IMR-90 (cell line): ENCODE measurements around the gene ANO10. TPM values are rescaled to one million over a fixed set of nuclear protein-coding genes. Genes with fewer than 3 reads are reported as not detected.

Experiments
- ATAC-seq: fragments of 200-7000 bp; cut with Tn5 transposase; 2 replicates; pipeline ENCODE4 v1.9.1; 2020; ENCODE audit warnings: low read depth, mild to moderate bottlenecking, moderate library complexity
- BruUV-seq: library from RNA; stranded (reverse); fragments of 400-500 nt; replicated peaks from 2 replicates; lab custom pipeline; 2021; lab: Mats Ljungman, UMichigan
- CTCF ChIA-PET: fragments of 300-600 bp; formaldehyde crosslinking; extraction: SDS; loops from one replicate; lab custom pipeline; 2021; ENCODE audit warnings: antibody characterized with exemption; lab: Yijun Ruan, JAX
- POLR2A ChIA-PET: fragments of 300-600 bp; sonication (Branson Sonifier 250); formaldehyde crosslinking; loops from one replicate; lab custom pipeline; 2022; ENCODE audit warnings: antibody characterized with exemption; ENCODE audit not compliant: unreplicated experiment; lab: Charles Lee
- DNase-seq: peaks from one replicate; pipeline ENCODE4 v3.0.0; 2013
- H2AFZ ChIP-seq: replicated peaks from 2 replicates; pipeline ENCODE3; 2013; ENCODE audit warnings: low read length, mild to moderate bottlenecking; ENCODE audit not compliant: poor library complexity
- H2AK5ac ChIP-seq: 2 replicates; pipeline ENCODE4 v1.6.1; 2013; ENCODE audit warnings: low read depth, low read length, inconsistent platforms
- H2AK9ac ChIP-seq: replicated peaks from 2 replicates; pipeline ENCODE3; 2013; ENCODE audit warnings: mild to moderate bottlenecking, low read depth, low read length, moderate library complexity; ENCODE audit not compliant: poor library complexity
- H2BK120ac ChIP-seq: 2 replicates; pipeline ENCODE4 v1.6.1; 2013; ENCODE audit warnings: low read depth, low read length, inconsistent platforms
- H2BK15ac ChIP-seq: 3 replicates; pipeline ENCODE4 v1.6.1; 2013; ENCODE audit warnings: low read depth, low read length, inconsistent platforms
- H2BK20ac ChIP-seq: 2 replicates; pipeline ENCODE4 v1.6.1; 2013; ENCODE audit warnings: low read depth, mild to moderate bottlenecking, inconsistent platforms, low read length, moderate library complexity
- H2BK5ac ChIP-seq: 2 replicates; pipeline ENCODE4 v1.6.1; 2013; ENCODE audit warnings: mild to moderate bottlenecking, low read depth, low read length, inconsistent platforms; ENCODE audit not compliant: poor library complexity, severe bottlenecking
- H3K14ac ChIP-seq: replicated peaks from 2 replicates; pipeline ENCODE4 v1.6.1; 2013; ENCODE audit warnings: low read depth, low read length, inconsistent platforms
- H3K18ac ChIP-seq: 2 replicates; pipeline ENCODE4 v1.6.1; 2013; ENCODE audit warnings: low read depth, low read length, control low read depth
- H3K23ac ChIP-seq: 2 replicates; pipeline ENCODE4 v1.6.1; 2013; ENCODE audit warnings: low read depth, low read length, inconsistent platforms
- H3K27ac ChIP-seq: 2 replicates; pipeline ENCODE4 v1.5.1; 2013; ENCODE audit warnings: mild to moderate bottlenecking, control low read depth, low read length; ENCODE audit not compliant: insufficient read depth
- H3K27me3 ChIP-seq: 2 replicates; pipeline ENCODE4 v1.6.1; 2013; ENCODE audit warnings: low read length; ENCODE audit not compliant: control insufficient read depth, insufficient read depth
- H3K36me3 ChIP-seq: 2 replicates; pipeline ENCODE4 v1.6.1; 2013; ENCODE audit warnings: low read length, mixed read lengths; ENCODE audit not compliant: control insufficient read depth, insufficient read depth
- H3K4ac ChIP-seq: 2 replicates; pipeline ENCODE4 v1.6.1; 2013; ENCODE audit warnings: low read depth, low read length, inconsistent platforms
- H3K4me1 ChIP-seq: 2 replicates; pipeline ENCODE4 v1.6.1; 2013; ENCODE audit warnings: low read length, mixed read lengths; ENCODE audit not compliant: control insufficient read depth, insufficient read depth
- H3K4me2 ChIP-seq: 2 replicates; pipeline ENCODE4 v1.6.1; 2013; ENCODE audit warnings: low read depth, mild to moderate bottlenecking, control low read depth, low read length, moderate library complexity
- H3K4me3 ChIP-seq: 2 replicates; pipeline ENCODE4 v1.5.1; 2013; ENCODE audit warnings: low read depth, mild to moderate bottlenecking, control low read depth, low read length, moderate library complexity; ENCODE audit not compliant: insufficient read depth
- H3K56ac ChIP-seq: 2 replicates; pipeline ENCODE4 v1.6.1; 2013; ENCODE audit warnings: low read length, inconsistent platforms; ENCODE audit not compliant: insufficient read depth; ENCODE audit errors: extremely low read depth
- H3K79me1 ChIP-seq, 2 experiments: 2 replicates each; pipeline ENCODE4 v1.6.1; 2013; ENCODE audit warnings: low read length in 2 of 2, inconsistent platforms in 1 of 2, low read depth in 1 of 2
- H3K9ac ChIP-seq: 2 replicates; pipeline ENCODE4 v1.6.1; 2013; ENCODE audit warnings: low read depth, low read length, control low read depth
- H3K9me1 ChIP-seq: 2 replicates; pipeline ENCODE4 v1.6.1; 2013; ENCODE audit warnings: low read length, inconsistent platforms; ENCODE audit not compliant: insufficient read depth
- H3K9me3 ChIP-seq: 2 replicates; pipeline ENCODE4 v1.6.1; 2013; ENCODE audit warnings: low read length; ENCODE audit not compliant: control insufficient read depth, insufficient read depth
- H4K20me1 ChIP-seq: 2 replicates; pipeline ENCODE4 v1.6.1; 2013; ENCODE audit warnings: low read length, inconsistent platforms; ENCODE audit not compliant: insufficient read depth
- H4K5ac ChIP-seq: 2 replicates; pipeline ENCODE4 v1.6.1; 2013; ENCODE audit warnings: mild to moderate bottlenecking, low read depth, low read length, control low read depth
- H4K8ac ChIP-seq, 2 experiments: 2 replicates each; pipeline ENCODE4 v1.6.1; 2013; ENCODE audit warnings: low read depth in 2 of 2, low read length in 2 of 2, control low read depth in 1 of 2, inconsistent platforms in 1 of 2
- H4K91ac ChIP-seq: 2 replicates; pipeline ENCODE4 v1.6.1; 2013; ENCODE audit warnings: low read depth, low read length, inconsistent platforms; ENCODE audit not compliant: insufficient read depth
- BHLHE40 ChIP-seq: fragments of 150-350 bp; IDR thresholded peaks from 2 replicates; pipeline ENCODE4 v1.6.1; 2016; ENCODE audit warnings: mild to moderate bottlenecking, low read depth, low read length
- CEBPB ChIP-seq: IDR thresholded peaks from 2 replicates; pipeline ENCODE4 v1.6.1; 2012; ENCODE audit warnings: low read depth, low read length, improper control_type of control experiment
- CHD1 ChIP-seq: IDR thresholded peaks from 2 replicates; pipeline ENCODE4 v1.6.1; 2012; ENCODE audit warnings: low read depth, low read length, improper control_type of control experiment
- FOS ChIP-seq: fragments of 150-350 bp; IDR thresholded peaks from 2 replicates; pipeline ENCODE4 v1.6.1; 2016; ENCODE audit warnings: low read depth, low read length
- MAFK ChIP-seq: IDR thresholded peaks from 2 replicates; pipeline ENCODE4 v1.6.1; 2012; ENCODE audit warnings: low read depth, low read length, improper control_type of control experiment
- MAZ ChIP-seq: IDR thresholded peaks from 2 replicates; pipeline ENCODE4 v1.6.1; 2012; ENCODE audit warnings: low read depth, mild to moderate bottlenecking, low read length, improper control_type of control experiment, moderate library complexity, borderline replicate concordance
- MXI1 ChIP-seq: IDR thresholded peaks from 2 replicates; pipeline ENCODE4 v1.6.1; 2012; ENCODE audit warnings: low read depth, mild to moderate bottlenecking, low read length, moderate library complexity, borderline replicate concordance
- POLR2A ChIP-seq: IDR thresholded peaks from 2 replicates; pipeline ENCODE4 v1.6.1; 2012; ENCODE audit warnings: mild to moderate bottlenecking, low read depth, low read length
- RAD21 ChIP-seq: IDR thresholded peaks from 2 replicates; pipeline ENCODE4 v1.6.1; 2012; ENCODE audit warnings: low read length, improper control_type of control experiment
- RCOR1 ChIP-seq: IDR thresholded peaks from 2 replicates; pipeline ENCODE4 v1.6.1; 2012; ENCODE audit warnings: mild to moderate bottlenecking, low read length, improper control_type of control experiment; ENCODE audit not compliant: insufficient replicate concordance
- RFX5 ChIP-seq: IDR thresholded peaks from 2 replicates; pipeline ENCODE4 v1.8.0; 2012; ENCODE audit warnings: low read depth, mild to moderate bottlenecking, low read length, moderate library complexity
- SMC3 ChIP-seq: fragments of 150-350 bp; IDR thresholded peaks from 2 replicates; pipeline ENCODE4 v1.6.1; 2016; ENCODE audit warnings: low read depth, mild to moderate bottlenecking, antibody characterized with exemption, low read length, moderate library complexity
- WGBS, 2 experiments: methylation state at CpG; one replicate each; pipeline versions ENCODE4 v1.1.5 to v1.1.7; 2013; ENCODE audit warnings: missing lambda C conversion rate in 2 of 2; ENCODE audit not compliant: insufficient read length in 1 of 2; ENCODE audit errors: extremely low coverage in 2 of 2; 5-methylcytosine and 5-hydroxymethylcytosine counted together
- dilution Hi-C: fragments of 300-500 bp; cut with HindIII; formaldehyde crosslinking; loops from one replicate; pipeline ENCODE4 v1.14.3; 2018; ENCODE audit warnings: low sequenced_read_pairs; ENCODE audit not compliant: unreplicated experiment
- in situ Hi-C: fragments of 300-500 bp; cut with MboI; formaldehyde crosslinking; loops from 3 replicates; pipeline ENCODE4 v1.14.3; 2019; ENCODE audit warnings: low sequenced_read_pairs, inconsistent platforms, mixed read lengths
- intact Hi-C: fragments of 100-400 bp; cut with micrococcal nuclease; formaldehyde crosslinking; loops from 2 replicates; pipeline ENCODE4 v1.10.0; 2022
- polyA plus RNA-seq, 3 experiments: library from polyadenylated mRNA; depleted of rRNA; stranded (reverse); fragments of >200 nt; gene quantifications; 2 replicates each; pipeline ENCODE4 v1.2.3, GENCODE V29; 2012; ENCODE audit warnings: low replicate concordance in 1 of 3
- total RNA-seq: library from RNA; depleted of rRNA; stranded (reverse); fragments of >200 nt; gene quantifications from 2 replicates; pipeline ENCODE4 v1.2.3, GENCODE V29; 2012
- TF ChIP-seq, protein P1 (sequence below): fragments of 150-350 bp; IDR thresholded peaks from 2 replicates; pipeline ENCODE4 v1.6.1; 2017; ENCODE audit warnings: mild to moderate bottlenecking, antibody characterized with exemption, low read length, low read depth
- TF ChIP-seq, protein P2 (sequence below): fragments of 150-350 bp; IDR thresholded peaks from 2 replicates; pipeline ENCODE4 v1.6.1; 2016; ENCODE audit warnings: low read depth, mild to moderate bottlenecking, low read length, moderate library complexity, borderline replicate concordance

Gene ANO10
- total and polyA plus RNA-seq, 2 of the 4 experiments (the other 2 are of a cell fraction): 28.5 to 41.6 TPM

- in situ Hi-C loops: no loop called here
- H3K27ac ChIP-seq: no peak overlapping the region
- no peak overlapping the region for H2BK5ac ChIP-seq
- ChIA-PET CTCF (no interaction called here), POLR2A (no interaction called here)
- no peak overlapping the region for H3K9ac ChIP-seq
- H3K36me3 ChIP-seq: peaks cover 3% of the 10 kb centered on the region; the same call in 1 of the 2 replicates
- no peak overlapping the region for H2AK5ac ChIP-seq
- BruUV-seq: no TSS peak
- no peak overlapping the region for H2BK20ac ChIP-seq
- H3K4me2 ChIP-seq: no peak overlapping the region
- no peak overlapping the region for H2AFZ ChIP-seq
- no peak overlapping the region for H2AK9ac ChIP-seq
- H3K18ac ChIP-seq: no peak overlapping the region
- H2BK15ac ChIP-seq: no peak overlapping the region
- dilution Hi-C loops: no loop called here
- TF ChIP-seq, protein P1, sequence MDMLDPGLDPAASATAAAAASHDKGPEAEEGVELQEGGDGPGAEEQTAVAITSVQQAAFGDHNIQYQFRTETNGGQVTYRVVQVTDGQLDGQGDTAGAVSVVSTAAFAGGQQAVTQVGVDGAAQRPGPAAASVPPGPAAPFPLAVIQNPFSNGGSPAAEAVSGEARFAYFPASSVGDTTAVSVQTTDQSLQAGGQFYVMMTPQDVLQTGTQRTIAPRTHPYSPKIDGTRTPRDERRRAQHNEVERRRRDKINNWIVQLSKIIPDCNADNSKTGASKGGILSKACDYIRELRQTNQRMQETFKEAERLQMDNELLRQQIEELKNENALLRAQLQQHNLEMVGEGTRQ: no peak
- TF ChIP-seq RAD21 (no peak), MAFK (no peak), CHD1 (no peak), MXI1 (no peak), FOS (no peak), SMC3 (no peak), POLR2A (no peak), RFX5 (no peak), BHLHE40 (no peak), MAZ (no peak), CEBPB (no peak), RCOR1 (no peak)
- TF ChIP-seq, protein P2, sequence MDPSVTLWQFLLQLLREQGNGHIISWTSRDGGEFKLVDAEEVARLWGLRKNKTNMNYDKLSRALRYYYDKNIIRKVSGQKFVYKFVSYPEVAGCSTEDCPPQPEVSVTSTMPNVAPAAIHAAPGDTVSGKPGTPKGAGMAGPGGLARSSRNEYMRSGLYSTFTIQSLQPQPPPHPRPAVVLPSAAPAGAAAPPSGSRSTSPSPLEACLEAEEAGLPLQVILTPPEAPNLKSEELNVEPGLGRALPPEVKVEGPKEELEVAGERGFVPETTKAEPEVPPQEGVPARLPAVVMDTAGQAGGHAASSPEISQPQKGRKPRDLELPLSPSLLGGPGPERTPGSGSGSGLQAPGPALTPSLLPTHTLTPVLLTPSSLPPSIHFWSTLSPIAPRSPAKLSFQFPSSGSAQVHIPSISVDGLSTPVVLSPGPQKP: no peak
- H3K4me3 ChIP-seq: no peak overlapping the region
- peaks cover 6% of the 10 kb centered on the region; the same call in 1 of the 2 replicates for H4K20me1 ChIP-seq
- H3K4me1 ChIP-seq: peaks cover 4% of the 10 kb centered on the region
- no peaks in the 10 kb centered on the region for H3K9me3 ChIP-seq
- ATAC-seq: no peak
- H3K9me1 ChIP-seq: no peaks in the 10 kb centered on the region
- H4K91ac ChIP-seq: no peak overlapping the region
- peaks cover 19 to 53% of the 10 kb centered on the region in 2 experiments for H3K79me1 ChIP-seq
- no peak overlapping the region for H3K4ac ChIP-seq
- no peak overlapping the region for H3K14ac ChIP-seq
- no CpG with 5 or more reads among the region's 1 CpG for WGBS, 2 experiments
- H3K23ac ChIP-seq: no peak overlapping the region
- no peak for DNase-seq
- no peak overlapping the region for H4K8ac ChIP-seq
- H2BK120ac ChIP-seq: no peak overlapping the region
- no peak overlapping the region for H3K56ac ChIP-seq
- intact Hi-C loops: no loop called here
- no peaks in the 10 kb centered on the region for H3K27me3 ChIP-seq
- no peak overlapping the region for H4K5ac ChIP-seq
These were observed 3.7 kb downstream of the ANO10 start for GRCh38 chr3:43618142-43618541.
